Mucosa of stomach (tissue), 1 donor: ENCODE data around the gene CYP46A1.

Experiments
- H3K27me3 ChIP-seq: one replicate; pipeline ENCODE4 v1.7.0; 2013; ENCODE audit warnings: mild to moderate bottlenecking, low read length; ENCODE audit not compliant: control insufficient read depth, insufficient read depth
- H3K36me3 ChIP-seq: one replicate; pipeline ENCODE4 v1.7.0; 2013; ENCODE audit warnings: low read length; ENCODE audit not compliant: control insufficient read depth, insufficient read depth
- H3K4me1 ChIP-seq: one replicate; pipeline ENCODE4 v1.7.0; 2013; ENCODE audit warnings: mild to moderate bottlenecking, low read length; ENCODE audit not compliant: control insufficient read depth, insufficient read depth
- H3K4me3 ChIP-seq: one replicate; pipeline ENCODE4 v1.7.0; 2013; ENCODE audit warnings: low read length
- H3K9ac ChIP-seq: one replicate; pipeline ENCODE4 v1.7.0; 2013; ENCODE audit warnings: mild to moderate bottlenecking, low read length, moderate library complexity
- H3K9me3 ChIP-seq: one replicate; pipeline ENCODE4 v1.7.0; 2013; ENCODE audit warnings: mild to moderate bottlenecking, low read length, moderate library complexity; ENCODE audit not compliant: control insufficient read depth
- donor health status: Pancreatic carcinoma.

The CYP46A1 gene

DNA sequence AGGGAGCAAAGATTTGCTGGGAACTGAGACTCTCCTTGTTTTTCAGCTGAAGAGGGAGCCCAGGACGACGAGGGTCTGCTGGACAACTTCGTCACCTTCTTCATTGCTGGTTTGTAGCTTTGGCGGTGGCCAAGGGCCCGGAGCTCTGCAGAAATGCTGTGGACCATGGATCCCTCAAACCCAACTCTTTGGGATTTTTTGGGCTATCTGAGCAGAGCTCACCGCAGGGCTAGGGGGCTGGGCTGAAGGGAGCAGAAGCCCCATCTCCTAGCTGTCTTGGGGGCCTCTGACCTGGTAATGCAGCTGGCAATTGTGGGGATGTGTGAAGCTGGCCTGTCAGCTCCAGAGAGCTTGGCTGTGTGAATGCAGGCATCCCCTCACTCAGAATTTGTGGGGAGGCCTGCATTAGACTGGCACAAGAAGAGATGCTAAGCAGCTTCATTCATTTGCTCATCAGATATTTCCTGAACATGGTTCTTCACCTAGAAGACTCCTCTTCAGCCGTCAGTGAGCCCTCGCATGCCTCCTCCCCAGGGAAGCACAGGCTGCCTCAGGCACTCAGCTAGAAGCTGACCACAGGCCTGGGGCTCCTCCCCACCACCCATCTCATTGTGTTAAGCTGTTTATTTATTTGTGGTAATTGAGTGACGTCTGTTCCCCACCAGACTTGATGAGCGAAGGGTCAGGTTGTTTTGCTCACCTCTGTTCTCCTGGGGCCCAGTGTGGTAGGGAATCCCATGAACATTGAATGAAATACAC is 32.2 kb downstream of the CYP46A1 start:
- Histone ChIP-seq H3K9ac (no peak overlapping the region), H3K27me3 (peaks cover 2% of the 10 kb centered on the region), H3K4me1 (no peaks in the 10 kb centered on the region), H3K4me3 (no peak overlapping the region), H3K36me3 (no peaks in the 10 kb centered on the region), H3K9me3 (no peaks in the 10 kb centered on the region)

DNA sequence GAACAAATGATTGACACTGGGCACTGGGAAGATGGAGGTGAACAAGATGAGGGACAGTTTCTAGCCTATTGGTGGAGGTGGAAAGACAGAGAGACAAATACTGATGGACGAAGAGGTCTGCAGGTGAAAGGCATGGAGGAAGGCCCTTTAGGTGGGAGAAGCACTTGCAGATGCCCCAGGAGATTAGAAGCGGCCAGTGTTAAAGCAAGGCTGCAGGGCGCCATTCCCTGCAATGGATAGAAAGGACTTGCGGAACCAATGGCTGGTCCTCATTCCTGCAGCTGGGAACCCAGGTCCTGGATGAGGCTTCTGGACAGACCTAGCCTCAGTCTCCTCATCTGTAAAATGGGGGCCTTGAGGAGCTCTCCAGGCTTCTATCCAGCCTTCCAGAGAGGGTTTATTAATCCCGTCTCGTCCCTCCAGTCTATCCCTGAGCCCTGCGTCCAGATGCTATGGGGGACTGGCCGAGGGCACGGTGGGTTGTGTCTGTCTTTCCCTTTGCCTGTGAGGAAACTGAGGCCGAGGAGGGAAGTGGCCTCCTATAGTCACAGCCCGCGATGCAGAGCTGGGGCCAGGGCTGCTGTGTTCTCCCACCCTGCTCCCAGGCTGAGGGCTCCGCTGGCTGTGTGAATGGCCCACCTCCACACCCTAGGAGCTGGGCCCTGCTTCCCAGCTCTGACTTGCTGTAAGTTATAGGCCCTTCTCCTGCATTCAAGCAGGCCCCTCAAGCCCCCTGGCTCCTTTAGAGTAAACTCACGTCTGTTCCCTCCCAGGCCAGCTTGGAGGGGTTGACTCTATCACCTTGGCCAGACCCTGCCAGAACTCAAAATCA is 33.0 kb downstream of the CYP46A1 start:
- H3K27me3 ChIP-seq, result peaks cover 2% of the 10 kb centered on the region
- no peaks in the 10 kb centered on the region for H3K4me1 ChIP-seq
- H3K9ac ChIP-seq, result no peak overlapping the region
- H3K36me3 ChIP-seq, result no peaks in the 10 kb centered on the region
- H3K9me3 ChIP-seq, result no peaks in the 10 kb centered on the region
- no peak overlapping the region for H3K4me3 ChIP-seq

DNA sequence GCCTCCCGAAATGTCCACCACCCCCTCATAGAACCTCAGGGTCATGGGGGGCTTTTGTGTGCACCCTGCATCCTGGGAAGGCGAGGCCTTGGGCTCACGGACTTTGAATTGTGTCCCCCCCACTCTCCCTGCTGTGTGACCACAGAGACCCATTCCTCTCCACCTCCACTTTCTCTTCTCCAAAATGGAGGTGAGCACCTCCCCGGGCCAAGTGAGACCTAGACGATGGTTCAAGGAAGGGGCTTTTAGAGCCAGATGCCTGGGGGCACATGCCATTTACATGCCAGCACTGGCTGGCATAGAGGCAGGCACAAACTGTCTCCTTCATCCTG is 33.5 kb downstream of the CYP46A1 start:
- Histone ChIP-seq H3K9me3 (no peaks in the 10 kb centered on the region), H3K9ac (no peak overlapping the region), H3K4me1 (no peaks in the 10 kb centered on the region), H3K27me3 (peaks cover 2% of the 10 kb centered on the region), H3K4me3 (no peak overlapping the region), H3K36me3 (no peaks in the 10 kb centered on the region)

DNA sequence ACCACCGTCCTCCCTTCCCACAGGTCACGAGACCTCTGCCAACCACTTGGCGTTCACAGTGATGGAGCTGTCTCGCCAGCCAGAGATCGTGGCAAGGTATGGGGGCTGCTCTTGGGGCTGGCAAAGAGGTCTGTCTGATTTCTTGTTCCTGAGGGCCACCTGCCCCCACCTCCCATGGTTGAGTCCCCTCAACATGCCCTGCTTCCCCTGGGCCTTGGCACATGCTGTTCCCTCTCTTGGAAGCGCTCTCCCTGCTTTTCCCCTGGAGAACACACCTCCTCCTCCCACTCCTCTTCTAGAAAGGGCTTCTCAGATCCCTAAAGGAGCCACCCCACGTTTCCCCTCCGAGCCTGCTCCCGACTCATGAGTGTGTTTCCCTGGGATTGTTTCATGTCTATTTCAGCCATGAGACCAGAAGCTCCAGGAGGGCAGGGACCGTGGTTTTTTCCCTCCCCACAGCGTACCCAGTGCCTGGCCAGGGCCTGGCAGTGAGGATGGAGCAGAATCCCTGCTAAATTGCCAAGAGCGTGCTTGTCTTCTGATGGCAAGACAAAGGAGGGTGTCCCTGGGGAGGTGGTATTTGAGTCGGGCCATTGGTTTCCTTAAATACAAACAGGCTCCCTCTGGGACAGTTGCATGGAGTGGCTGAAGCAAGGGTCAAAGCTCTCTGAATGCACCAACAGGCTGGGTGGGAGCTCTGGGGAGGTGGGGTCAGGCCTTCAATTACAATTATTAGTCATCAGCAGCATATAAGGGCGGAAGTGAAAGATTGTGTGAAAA is 34.1 kb downstream of the CYP46A1 start:
- Histone ChIP-seq H3K27me3 (peaks cover 2% of the 10 kb centered on the region), H3K4me1 (no peaks in the 10 kb centered on the region), H3K9ac (no peak overlapping the region)

DNA sequence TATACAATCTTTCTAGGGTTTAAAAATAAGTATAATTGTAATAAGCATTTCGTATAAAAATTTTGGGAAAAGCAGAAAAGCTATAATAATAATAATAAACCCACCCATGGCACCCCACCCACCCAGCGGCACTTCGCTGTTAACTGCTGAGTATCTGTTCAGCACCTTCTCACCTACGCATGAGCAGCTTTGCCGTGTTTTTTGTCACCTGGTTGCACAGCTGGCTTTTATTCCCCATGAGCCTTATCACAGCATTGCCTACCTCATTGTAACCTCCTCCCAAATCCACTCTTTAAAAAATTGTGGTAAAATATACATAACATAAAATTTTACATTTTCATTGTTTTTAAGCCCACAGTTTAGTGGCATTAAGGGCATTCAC is 34.7 kb downstream of the CYP46A1 start:
- H3K4me3 ChIP-seq, result no peak overlapping the region
- no peaks in the 10 kb centered on the region for H3K4me1 ChIP-seq
- H3K9ac ChIP-seq, result no peak overlapping the region
- H3K36me3 ChIP-seq, result no peaks in the 10 kb centered on the region
- peaks cover 2% of the 10 kb centered on the region for H3K27me3 ChIP-seq
- H3K9me3 ChIP-seq, result no peaks in the 10 kb centered on the region

More for the DNA sequence above, 34.1 kb downstream of the CYP46A1 start:
- Histone ChIP-seq H3K4me3 (no peak overlapping the region), H3K36me3 (no peaks in the 10 kb centered on the region), H3K9me3 (no peaks in the 10 kb centered on the region)

DNA sequence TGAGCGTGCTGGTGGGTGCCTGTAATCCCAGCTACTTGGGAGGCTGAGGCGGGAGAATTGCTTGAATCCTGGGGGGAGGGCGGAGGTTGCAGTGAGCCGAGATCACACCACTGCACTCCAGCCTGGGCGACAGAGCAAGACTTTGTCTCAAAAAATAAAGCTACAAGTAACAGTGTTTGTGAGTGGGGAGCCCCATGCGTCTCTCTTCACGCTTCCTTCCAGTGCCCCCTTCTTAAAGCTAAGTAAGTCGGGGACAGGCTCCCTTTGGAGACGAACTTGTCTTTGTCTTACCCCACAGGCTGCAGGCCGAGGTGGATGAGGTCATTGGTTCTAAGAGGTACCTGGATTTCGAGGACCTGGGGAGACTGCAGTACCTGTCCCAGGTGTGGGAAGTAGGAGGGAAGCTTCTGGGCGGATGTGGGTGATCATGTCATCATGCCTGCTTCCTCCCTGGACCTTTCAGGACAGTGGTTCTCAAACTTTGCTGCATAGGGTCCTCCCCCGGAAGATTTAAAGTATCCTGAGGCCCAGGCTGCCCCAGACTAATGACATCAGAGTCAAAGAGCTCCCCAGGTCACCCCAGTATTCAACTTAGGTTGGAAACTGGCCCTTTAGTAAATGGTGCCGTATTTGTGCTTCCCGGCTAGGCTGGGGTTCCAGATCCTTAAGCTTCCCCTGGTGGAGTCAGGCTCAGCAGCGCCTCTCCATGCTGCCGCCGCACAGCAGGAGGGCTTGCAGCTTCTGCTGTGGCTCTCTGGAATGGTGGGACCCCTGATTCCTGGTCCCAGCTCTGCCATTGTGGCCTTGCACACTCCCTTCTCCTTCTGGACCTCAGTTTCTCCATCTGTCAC is 37.1 kb downstream of the CYP46A1 start:
- H3K36me3 ChIP-seq, result no peaks in the 10 kb centered on the region
- H3K4me1 ChIP-seq, result no peaks in the 10 kb centered on the region
- H3K27me3 ChIP-seq, result peaks cover 2% of the 10 kb centered on the region
- H3K9ac ChIP-seq, result no peak overlapping the region
- H3K9me3 ChIP-seq, result no peaks in the 10 kb centered on the region
- no peak overlapping the region for H3K4me3 ChIP-seq

DNA sequence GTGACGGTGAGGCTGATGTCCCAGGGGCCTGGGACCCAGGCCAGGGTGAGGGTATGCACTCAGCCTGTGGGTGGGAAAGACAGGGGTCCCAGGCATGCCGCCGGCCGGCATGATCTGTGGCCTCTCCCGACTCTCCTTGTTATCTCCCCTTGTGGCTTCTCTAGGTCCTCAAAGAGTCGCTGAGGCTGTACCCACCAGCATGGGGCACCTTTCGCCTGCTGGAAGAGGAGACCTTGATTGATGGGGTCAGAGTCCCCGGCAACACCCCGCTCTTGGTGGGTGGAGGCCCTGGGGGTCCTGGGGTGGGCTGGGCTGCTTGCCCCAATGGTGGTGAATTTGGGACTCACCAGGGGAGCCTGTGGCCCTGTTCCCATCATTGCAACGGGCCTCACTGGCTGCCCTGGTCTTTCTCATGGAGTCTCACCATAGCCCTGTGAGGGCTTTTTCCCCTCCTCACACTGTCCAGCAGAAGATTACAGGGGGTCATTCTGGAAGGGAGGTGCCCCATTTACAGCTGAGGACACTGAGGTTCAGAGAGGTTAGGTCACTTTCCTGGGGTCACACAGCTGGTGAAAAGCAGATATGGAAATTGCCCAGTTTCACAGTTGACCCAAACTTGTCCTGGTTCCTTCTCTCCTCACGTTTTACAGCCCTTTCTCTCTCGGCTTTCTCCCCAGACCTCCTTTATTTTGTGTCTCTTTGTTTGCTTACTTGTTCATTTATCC is 37.9 kb downstream of the CYP46A1 start:
- Histone ChIP-seq H3K27me3 (peaks cover 2% of the 10 kb centered on the region), H3K4me3 (no peak overlapping the region), H3K9me3 (no peaks in the 10 kb centered on the region), H3K36me3 (no peaks in the 10 kb centered on the region), H3K4me1 (no peaks in the 10 kb centered on the region), H3K9ac (no peak overlapping the region)

DNA sequence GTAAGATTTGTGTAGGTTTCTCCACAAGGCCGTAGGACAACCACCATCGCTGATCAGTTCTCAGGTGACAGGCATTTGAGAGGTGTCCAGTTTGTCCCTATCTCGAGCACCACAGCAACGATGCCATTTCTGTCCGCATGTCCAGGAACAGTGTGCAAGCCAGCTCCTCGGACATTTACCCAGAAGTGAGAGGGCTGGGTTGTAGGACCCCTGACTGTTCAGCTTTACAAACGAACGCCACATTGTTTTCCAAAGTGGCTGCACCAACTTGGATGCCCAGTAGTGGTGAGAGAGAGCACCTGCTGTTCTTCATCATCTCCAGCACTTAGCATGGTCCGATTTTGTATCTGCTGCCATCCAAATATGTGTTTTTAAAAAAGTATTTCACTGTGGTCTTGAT is 38.6 kb downstream of the CYP46A1 start:
- Histone ChIP-seq H3K27me3 (peaks cover 2% of the 10 kb centered on the region), H3K36me3 (no peaks in the 10 kb centered on the region), H3K4me1 (no peaks in the 10 kb centered on the region), H3K4me3 (no peak overlapping the region), H3K9ac (no peak overlapping the region), H3K9me3 (no peaks in the 10 kb centered on the region)

DNA sequence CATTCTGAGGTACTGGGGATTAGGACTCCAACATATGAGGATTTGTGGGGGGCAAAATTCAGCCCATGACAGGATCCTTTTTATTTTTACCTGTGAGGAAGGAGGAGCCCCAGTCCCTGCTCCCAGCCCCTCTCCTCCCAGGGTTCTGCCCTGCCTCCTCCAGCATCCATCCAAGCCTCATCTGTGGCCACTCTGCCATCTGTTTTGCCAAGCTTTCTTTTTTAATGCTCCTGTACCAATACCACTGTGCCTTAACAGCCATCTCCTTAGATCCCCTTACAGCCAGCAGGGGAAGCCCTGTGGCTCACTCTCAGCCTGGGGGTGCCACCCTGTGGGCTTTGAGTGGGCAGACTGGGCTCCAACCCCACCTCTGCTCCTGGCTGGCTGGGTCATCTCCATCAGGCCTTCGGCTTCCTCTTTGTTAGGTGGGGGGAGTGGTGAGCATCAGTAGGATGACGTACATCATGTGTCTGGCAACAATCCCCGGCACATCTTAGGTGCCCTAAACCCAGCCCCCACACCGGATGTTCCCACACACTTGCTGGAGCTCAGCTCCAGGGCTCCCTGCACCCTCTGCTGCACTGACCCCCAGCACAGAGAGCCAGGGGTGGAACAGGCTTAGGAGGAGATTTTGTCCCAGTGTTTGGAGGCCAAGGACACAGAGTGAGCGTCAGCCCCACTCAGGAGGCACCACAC is 40.2 kb downstream of the CYP46A1 start:
- H3K9me3 ChIP-seq, result no peaks in the 10 kb centered on the region
- no peaks in the 10 kb centered on the region for H3K4me1 ChIP-seq
- no peak overlapping the region for H3K9ac ChIP-seq
- peaks cover 4% of the 10 kb centered on the region for H3K27me3 ChIP-seq
- no peak overlapping the region for H3K4me3 ChIP-seq
- no peaks in the 10 kb centered on the region for H3K36me3 ChIP-seq

DNA sequence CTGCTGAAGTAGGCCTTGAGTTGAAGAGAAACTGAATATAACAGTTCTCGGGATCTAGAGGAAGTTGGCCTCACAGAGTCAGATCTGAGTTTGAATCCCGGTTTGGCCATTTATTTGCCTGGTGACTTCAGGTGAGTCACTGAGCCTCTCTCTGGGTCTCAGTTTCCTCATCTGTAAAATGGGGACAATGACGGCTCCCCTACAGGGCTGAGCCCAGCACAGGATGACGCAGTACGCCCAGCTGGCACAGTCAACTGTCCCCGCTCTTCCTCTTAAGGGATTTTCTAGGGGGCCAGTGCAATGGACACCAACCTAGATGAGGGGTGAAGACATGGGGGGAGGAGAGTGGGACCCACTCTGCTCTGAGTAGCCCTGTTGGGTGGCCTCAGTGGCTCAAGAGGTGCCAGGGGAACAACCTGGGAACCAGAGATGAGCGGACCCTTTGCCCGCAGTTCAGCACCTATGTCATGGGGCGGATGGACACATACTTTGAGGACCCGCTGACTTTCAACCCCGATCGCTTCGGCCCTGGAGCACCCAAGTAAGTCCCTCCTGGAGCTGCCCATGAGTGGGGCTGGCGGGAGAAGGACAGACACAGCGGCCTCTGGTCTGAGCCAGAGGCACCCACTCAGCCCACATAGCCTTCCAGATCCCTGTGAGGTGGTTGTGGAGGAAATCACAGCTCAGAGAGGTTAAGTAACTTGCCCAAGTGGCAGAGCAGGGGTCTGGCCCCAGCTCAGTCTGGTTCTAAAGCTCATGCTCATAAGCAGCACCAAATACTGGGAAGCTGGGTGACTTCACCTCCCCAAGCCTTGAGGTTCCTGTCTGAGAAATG is 41.1 kb downstream of the CYP46A1 start:
- H3K27me3 ChIP-seq, result peaks cover 5% of the 10 kb centered on the region
- H3K36me3 ChIP-seq, result no peaks in the 10 kb centered on the region
- H3K4me1 ChIP-seq, result peaks cover 5% of the 10 kb centered on the region
- no peaks in the 10 kb centered on the region for H3K9me3 ChIP-seq
- no peak overlapping the region for H3K4me3 ChIP-seq
- no peak overlapping the region for H3K9ac ChIP-seq
